GM18858 (cell line): ENCODE results near the gene LGALS7B.
"Not testable (repeated sequence)": the region's sequence is repeated elsewhere in the genome, so short reads cannot be mapped to it uniquely, and the experiment has no call there.

Experiments
- ATAC-seq: cut with Tn5 transposase; IDR thresholded peaks from one replicate; pipeline ENCODE4 v1.9.1; 2021; ENCODE audit not compliant: unreplicated experiment

Gene LGALS7B

GRCh38 chr19:38788478-38789243 is at the start of gene LGALS7B:
LGALS7B (plus strand) TSS chr19:38789200; CDS start chr19:38789227, 27 bp downstream.
- ATAC-seq = no peak

- ATAC-seq = no peak
Measured at GRCh38 chr19:38739440-38740256, 49.4 kb upstream of the LGALS7B start.

GRCh38 chr19:38740257-38740592 is 48.8 kb upstream of the LGALS7B start:
- ATAC-seq = no peak

- no peak for ATAC-seq
Measured at GRCh38 chr19:38740932-38741331, 48.1 kb upstream of the LGALS7B start.

- no peak for ATAC-seq
Measured at GRCh38 chr19:38741670-38742069, 47.3 kb upstream of the LGALS7B start.

GRCh38 chr19:38742296-38742695 is 46.7 kb upstream of the LGALS7B start:
- no peak for ATAC-seq

- no peak for ATAC-seq
Measured at GRCh38 chr19:38742906-38743305, 46.1 kb upstream of the LGALS7B start.

- ATAC-seq = no peak
Measured at GRCh38 chr19:38743394-38744297, 45.4 kb upstream of the LGALS7B start.

- no peak for ATAC-seq
Measured at GRCh38 chr19:38744298-38744681, 44.7 kb upstream of the LGALS7B start, which contains the start of gene CAPN12. CAPN12 (minus strand) TSS chr19:38744474; CDS start chr19:38744165, 309 bp downstream.

- ATAC-seq = no peak
Measured at GRCh38 chr19:38744874-38745273, 44.1 kb upstream of the LGALS7B start.

- no peak for ATAC-seq
Measured at GRCh38 chr19:38745316-38745715, 43.7 kb upstream of the LGALS7B start.

- not testable (repeated sequence) for ATAC-seq
Measured at GRCh38 chr19:38753783-38754182, 35.2 kb upstream of the LGALS7B start.

- not testable (repeated sequence) for ATAC-seq
Measured at GRCh38 chr19:38754196-38754595, 34.8 kb upstream of the LGALS7B start.

GRCh38 chr19:38759590-38760003 is 29.4 kb upstream of the LGALS7B start:
- no peak for ATAC-seq

- not testable (repeated sequence) for ATAC-seq
Measured at GRCh38 chr19:38760805-38761517, 28.0 kb upstream of the LGALS7B start.

GRCh38 chr19:38761884-38762389 is 27.1 kb upstream of the LGALS7B start:
- ATAC-seq = not testable (repeated sequence)

GRCh38 chr19:38763795-38764220 is 25.2 kb upstream of the LGALS7B start:
- ATAC-seq = no peak

GRCh38 chr19:38765214-38765613 is 23.8 kb upstream of the LGALS7B start:
- no peak for ATAC-seq

GRCh38 chr19:38766276-38767047 is 22.5 kb upstream of the LGALS7B start:
- no peak for ATAC-seq
